H9 (cell line): ENCODE data around the gene ACAA2. TPM values are rescaled to one million over a fixed set of nuclear protein-coding genes. Genes with fewer than 3 reads are reported as not detected.
A peak's percentile ranks its signal among the peaks of the same experiment; 100 is the strongest.

Experiments
- DNase-seq: peaks from one replicate; pipeline ENCODE4 v3.0.0-alpha.2; 2017
- H2AFZ ChIP-seq: one replicate; pipeline ENCODE4 v1.6.1; 2013; ENCODE audit warnings: mild to moderate bottlenecking, low read length, control low read depth, moderate library complexity
- H2AK5ac ChIP-seq: 2 replicates; pipeline ENCODE4 v1.6.1; 2013; ENCODE audit warnings: low read length, control low read depth, mixed read lengths; ENCODE audit not compliant: insufficient read length
- H2BK120ac ChIP-seq: one replicate; pipeline ENCODE4 v1.6.1; 2013; ENCODE audit warnings: low read depth, mild to moderate bottlenecking, low read length, control low read depth, inconsistent platforms; ENCODE audit not compliant: poor library complexity, severe bottlenecking
- H2BK12ac ChIP-seq: 2 replicates; pipeline ENCODE4 v1.6.1; 2013; ENCODE audit warnings: low read length, control low read depth, mixed read lengths, low read depth; ENCODE audit not compliant: insufficient read length
- H2BK15ac ChIP-seq: 2 replicates; pipeline ENCODE4 v1.6.1; 2013; ENCODE audit warnings: low read depth, low read length, control low read depth
- H2BK20ac ChIP-seq: one replicate; pipeline ENCODE4 v1.6.1; 2013; ENCODE audit warnings: low read depth, mild to moderate bottlenecking, low read length, control low read depth, inconsistent platforms; ENCODE audit not compliant: poor library complexity, severe bottlenecking
- H2BK5ac ChIP-seq: 2 replicates; pipeline ENCODE4 v1.6.1; 2013; ENCODE audit warnings: low read length, control low read depth, mixed read lengths; ENCODE audit not compliant: insufficient read length
- H3K14ac ChIP-seq: 2 replicates; pipeline ENCODE4 v1.6.1; 2013; ENCODE audit warnings: low read length, control low read depth; ENCODE audit not compliant: insufficient read depth
- H3K18ac ChIP-seq: 2 replicates; pipeline ENCODE4 v1.6.1; 2013; ENCODE audit warnings: low read depth, mild to moderate bottlenecking, mixed read lengths, low read length, control low read depth; ENCODE audit not compliant: insufficient read length
- H3K23ac ChIP-seq: 2 replicates; pipeline ENCODE4 v1.6.1; 2013; ENCODE audit warnings: low read length, control low read depth, mixed read lengths, low read depth; ENCODE audit not compliant: insufficient read length
- H3K23me2 ChIP-seq: 2 replicates; pipeline ENCODE4 v1.6.1; 2013; ENCODE audit warnings: low read depth, mild to moderate bottlenecking, mixed read lengths, low read length, control low read depth; ENCODE audit not compliant: insufficient read length, poor library complexity, severe bottlenecking
- H3K27ac ChIP-seq: 2 replicates; pipeline ENCODE4 v1.5.1; 2013; ENCODE audit warnings: low read length, control low read depth, mixed read lengths, low read depth; ENCODE audit not compliant: insufficient read length
- H3K27me3 ChIP-seq: 2 replicates; pipeline ENCODE4 v1.6.1; 2013; ENCODE audit warnings: low read length, control low read depth, inconsistent platforms; ENCODE audit not compliant: insufficient read depth
- H3K4ac ChIP-seq: 2 replicates; pipeline ENCODE4 v1.6.1; 2013; ENCODE audit warnings: low read depth, mild to moderate bottlenecking, control low read depth, inconsistent platforms, low read length, moderate library complexity
- H3K4me1 ChIP-seq: 2 replicates; pipeline ENCODE4 v1.6.1; 2013; ENCODE audit warnings: low read length, control low read depth, inconsistent platforms; ENCODE audit not compliant: insufficient read depth
- H3K4me2 ChIP-seq: 2 replicates; pipeline ENCODE4 v1.6.1; 2013; ENCODE audit warnings: low read length, control low read depth, mixed read lengths; ENCODE audit not compliant: insufficient read length, insufficient read depth
- H3K56ac ChIP-seq: 2 replicates; pipeline ENCODE4 v1.6.1; 2013; ENCODE audit warnings: low read depth, mild to moderate bottlenecking, mixed read lengths, low read length, control low read depth; ENCODE audit not compliant: insufficient read length
- H3K79me1 ChIP-seq: 2 replicates; pipeline ENCODE4 v1.6.1; 2013; ENCODE audit warnings: low read depth, mild to moderate bottlenecking, moderate library complexity, low read length, control low read depth, inconsistent platforms; ENCODE audit not compliant: insufficient read depth, poor library complexity, severe bottlenecking
- H3K79me2 ChIP-seq: 2 replicates; pipeline ENCODE4 v1.6.1; 2013; ENCODE audit warnings: low read length, control low read depth, inconsistent platforms; ENCODE audit not compliant: insufficient read depth
- H3K9ac ChIP-seq: 2 replicates; pipeline ENCODE4 v1.6.1; 2013; ENCODE audit warnings: low read length, control low read depth, mixed read lengths; ENCODE audit not compliant: insufficient read length; ENCODE audit errors: extremely low read depth
- H3K9me3 ChIP-seq: one replicate; pipeline ENCODE4 v1.6.1; 2013; ENCODE audit warnings: low read depth, low read length, inconsistent platforms; ENCODE audit not compliant: control insufficient read depth
- H3T11ph ChIP-seq: one replicate; pipeline ENCODE4 v1.6.1; 2013; ENCODE audit warnings: mild to moderate bottlenecking, low read length, control low read depth, inconsistent platforms
- H4K20me1 ChIP-seq: one replicate; pipeline ENCODE4 v1.6.1; 2013; ENCODE audit not compliant: control insufficient read depth, insufficient read length, insufficient read depth
- H4K5ac ChIP-seq: 2 replicates; pipeline ENCODE4 v1.6.1; 2013; ENCODE audit warnings: low read depth, mild to moderate bottlenecking, mixed read lengths, low read length, control low read depth; ENCODE audit not compliant: insufficient read length
- H4K8ac ChIP-seq: replicated peaks from 2 replicates; pipeline ENCODE4 v1.6.1; 2013; ENCODE audit warnings: low read length, control low read depth, mixed read lengths, low read depth; ENCODE audit not compliant: insufficient read length
- H4K91ac ChIP-seq: 2 replicates; pipeline ENCODE4 v1.6.1; 2013; ENCODE audit warnings: low read depth, mild to moderate bottlenecking, moderate library complexity, mixed read lengths, low read length, control low read depth; ENCODE audit not compliant: insufficient read length
- H3K27ac Mint-ChIP-seq, 3 experiments: 2 replicates in 2 of 3; 3 replicates in 1 of 3; pipeline ENCODE4 v1.8.0; 2020 to 2021; ENCODE audit warnings: mixed read lengths in 3 of 3, mild to moderate bottlenecking in 1 of 3, moderate library complexity in 1 of 3
- H3K27me3 Mint-ChIP-seq: 2 replicates; pipeline ENCODE4 v1.8.0; 2021; ENCODE audit warnings: low read depth, mild to moderate bottlenecking, moderate library complexity, mixed read lengths
- H3K36me3 Mint-ChIP-seq, 3 experiments: 2 replicates in 2 of 3; 3 replicates in 1 of 3; pipeline ENCODE4 v1.8.0; 2020 to 2021; ENCODE audit warnings: low read depth in 3 of 3, mixed read lengths in 3 of 3; ENCODE audit not compliant: insufficient read depth in 1 of 3
- H3K4me1 Mint-ChIP-seq, 2 experiments: 2 replicates each; pipeline ENCODE4 v1.8.0; 2020; ENCODE audit warnings: mixed read lengths in 2 of 2
- H3K4me3 Mint-ChIP-seq, 2 experiments: 2 replicates in 1 of 2; 3 replicates in 1 of 2; pipeline ENCODE4 v1.8.0; 2020 to 2021; ENCODE audit warnings: mild to moderate bottlenecking in 2 of 2, mixed read lengths in 2 of 2, moderate library complexity in 1 of 2
- H3K9me3 Mint-ChIP-seq, 2 experiments: 2 replicates in 1 of 2; 3 replicates in 1 of 2; pipeline ENCODE4 v1.8.0; 2020; ENCODE audit warnings: mild to moderate bottlenecking in 2 of 2, mixed read lengths in 2 of 2, moderate library complexity in 1 of 2
- CTCF ChIP-seq: fragments of 200-600 bp; sonication (generic); conservative IDR thresholded peaks from 3 replicates; pipeline ENCODE4 v1.8.0; 2021; ENCODE audit warnings: antibody characterized with exemption, mild to moderate bottlenecking
- WGBS: extraction: QIAGEN DNeasy Blood & Tissue Kit; methylation state at CpG from one replicate; pipeline ENCODE4 v1.1.7; 2013; ENCODE audit warnings: missing lambda C conversion rate, low lambda C conversion rate, mixed read lengths; ENCODE audit not compliant: insufficient read length; ENCODE audit errors: extremely low coverage; 5-methylcytosine and 5-hydroxymethylcytosine counted together
- total RNA-seq: library from RNA; stranded (reverse); gene quantifications from 2 replicates; pipeline ENCODE4 v1.2.1, GENCODE V29; 2021

The ACAA2 gene
- total RNA-seq, 1 experiment from 2014 or later, result 115 TPM

- no peak overlapping the region for H3K4me2 ChIP-seq
- H2BK20ac ChIP-seq, result no peak overlapping the region
- no peaks in the 10 kb centered on the region for H3K27me3 ChIP-seq
- no peak overlapping the region for H3K56ac ChIP-seq
- H3T11ph ChIP-seq, result no peak overlapping the region
- WGBS, result no CpG with 5 or more reads among the region's 10 CpGs
- no peak overlapping the region for H2BK15ac ChIP-seq
- Mint-ChIP-seq H3K4me1 (peaks cover 46 to 47% of the 10 kb centered on the region in 2 experiments), H3K27ac (peak overlapping the region in 2 of 3 experiments; percentile 6 to 63; a peak in 2 of 7 replicates), H3K27me3 (no peaks in the 10 kb centered on the region; the same call in none of the 2 replicates), H3K36me3 (peaks cover 0 to 6% (median 0%) of the 10 kb centered on the region in 3 experiments; a peak in 4 of 7 replicates), H3K4me3 (no peak overlapping the region), H3K9me3 (no peaks in the 10 kb centered on the region)
- no peaks in the 10 kb centered on the region for H3K79me1 ChIP-seq
- H2BK120ac ChIP-seq, result no peak overlapping the region
- H3K27ac ChIP-seq, result no peak overlapping the region
- H3K4me1 ChIP-seq, result peaks cover 3% of the 10 kb centered on the region; the same call in 1 of the 2 replicates
- H3K9ac ChIP-seq, result no peak overlapping the region
- no peak overlapping the region for H2AFZ ChIP-seq
- DNase-seq, result no peak
- H2BK5ac ChIP-seq, result no peak overlapping the region
- H3K9me3 ChIP-seq, result no peaks in the 10 kb centered on the region
- no peak overlapping the region for H2AK5ac ChIP-seq
- no peaks in the 10 kb centered on the region for H3K79me2 ChIP-seq
- H3K23ac ChIP-seq, result no peak overlapping the region
- H4K91ac ChIP-seq, result no peak overlapping the region
- no peak overlapping the region for H2BK12ac ChIP-seq
- no peak for TF ChIP-seq CTCF
- no peak overlapping the region for H3K18ac ChIP-seq
- no peak overlapping the region for H4K8ac ChIP-seq
- no peaks in the 10 kb centered on the region for H4K20me1 ChIP-seq
- no peak overlapping the region for H4K5ac ChIP-seq
- no peak overlapping the region for H3K14ac ChIP-seq
- no peak overlapping the region for H3K4ac ChIP-seq
- no peaks in the 10 kb centered on the region for H3K23me2 ChIP-seq
These were observed 33.6 kb upstream of the ACAA2 start for GRCh38 chr18:49846718-49847470.
